UCSD-AML1 (cell line): ENCODE results near the gene MRPS34.

ENCODE experiments used
- DNase-seq: peaks from one replicate; lab custom pipeline; 2025; ENCODE audit not compliant: unreplicated experiment; lab: John Stamatoyannopoulos, UW

MRPS34 gene

DNA sequence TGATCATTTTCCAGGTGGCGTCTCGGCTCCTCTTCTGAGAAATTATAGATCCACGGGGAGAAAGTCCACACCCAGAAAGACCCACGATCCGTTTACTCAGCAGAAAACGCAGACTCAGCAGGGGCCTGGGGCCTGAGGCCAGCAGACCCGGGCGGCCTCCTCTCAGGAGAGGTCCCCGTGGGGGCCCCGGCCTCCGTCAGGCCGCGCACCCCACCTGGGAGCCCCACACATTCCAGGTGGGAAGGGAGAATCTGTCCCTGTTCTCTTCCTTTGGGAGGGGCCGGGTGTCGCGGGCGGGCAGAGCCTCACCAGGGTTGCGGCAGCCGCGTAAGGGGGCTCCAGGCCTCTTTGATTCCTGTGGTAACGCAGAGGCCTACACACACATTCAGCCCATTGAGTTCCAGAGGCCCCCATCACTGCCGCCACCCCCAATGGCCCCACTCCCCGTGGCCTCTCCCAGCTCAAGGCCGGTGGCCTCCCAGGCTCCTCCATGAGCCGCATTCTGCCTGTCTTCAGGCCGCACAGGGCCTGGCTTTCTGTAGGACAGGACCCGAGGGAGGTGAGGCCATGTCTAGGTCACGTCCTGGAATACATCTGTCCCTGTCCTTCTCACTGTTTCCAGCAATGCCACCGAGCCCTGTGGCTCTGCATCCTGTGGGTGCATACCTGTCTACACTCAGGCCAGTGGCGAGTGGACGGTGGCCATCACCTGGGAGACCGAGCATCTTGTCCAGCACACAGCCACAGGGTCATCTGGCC is 22.2 kb upstream of the MRPS34 start:
- no peak for DNase-seq

DNA sequence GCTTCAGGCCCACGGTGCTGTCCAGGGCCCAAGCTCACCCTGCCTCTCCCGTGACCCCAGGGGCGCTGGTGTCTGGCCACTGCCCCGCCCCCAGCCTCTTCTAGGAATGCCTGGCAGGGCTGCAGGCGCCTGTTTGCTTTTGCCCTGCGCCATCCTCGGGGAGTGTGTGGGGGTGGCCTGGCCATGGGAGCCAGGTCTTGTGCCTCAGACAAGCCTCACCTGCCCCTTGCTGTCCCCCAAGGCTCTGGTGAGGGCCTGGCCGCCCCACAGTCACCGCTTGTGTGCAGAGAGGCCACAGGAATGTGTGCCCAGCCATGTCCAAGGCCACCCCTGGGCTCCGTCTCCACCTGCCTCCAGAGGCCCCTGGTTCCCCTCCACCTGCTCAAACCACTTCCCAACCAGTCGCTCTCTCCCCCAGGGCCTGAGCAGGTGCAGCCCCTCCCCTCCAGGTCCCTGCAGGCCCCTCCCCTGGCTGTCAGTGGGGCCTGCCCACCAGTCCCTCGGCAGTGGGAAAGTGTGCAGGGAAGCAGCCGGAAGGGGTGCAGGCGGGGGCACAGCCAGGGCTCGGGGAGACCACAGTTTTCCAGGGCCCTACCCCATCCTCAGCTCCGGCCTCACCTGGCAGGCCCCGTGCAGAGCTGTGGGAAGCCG is 21.4 kb upstream of the MRPS34 start:
- DNase-seq: no peak

DNA sequence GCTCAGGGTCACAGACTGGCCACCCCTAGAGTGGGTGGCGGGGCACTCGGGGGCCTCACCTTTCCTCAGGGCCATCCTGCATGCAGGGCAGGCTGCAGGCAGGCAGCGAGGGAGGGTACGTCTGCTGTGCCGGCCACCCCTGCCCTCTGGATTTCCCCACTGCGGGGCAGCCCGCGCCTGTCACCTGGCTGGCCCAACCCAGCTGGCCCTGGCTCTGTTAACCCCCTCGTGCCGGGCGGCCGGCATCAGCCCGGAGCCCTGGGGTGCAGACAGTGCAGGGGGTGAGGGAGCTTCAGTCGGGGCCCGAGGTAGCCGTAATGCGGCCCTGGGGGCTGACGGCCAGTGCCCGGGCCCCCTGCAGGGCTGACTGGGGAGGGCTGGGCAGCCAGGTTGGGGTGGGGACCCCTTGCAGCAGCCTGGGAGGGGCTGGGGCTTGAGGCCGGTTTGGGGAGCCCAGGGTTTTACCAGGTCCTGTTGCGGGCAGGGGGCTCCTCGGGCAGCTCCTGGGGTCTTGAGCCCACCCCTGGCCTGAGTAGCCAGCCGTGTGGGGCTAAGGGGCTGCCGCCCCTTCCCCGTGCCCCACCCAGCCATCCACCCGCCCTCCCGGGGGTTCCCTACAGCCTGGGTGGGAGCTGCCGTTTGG is 20.8 kb upstream of the MRPS34 start, which contains the start of gene IGFALS:
Gene IGFALS, minus strand, starts transcription at position 128 of the 643 bp plus-strand sequence. Its CDS starts 53 bp downstream, at position 75.
- no peak for DNase-seq

DNA sequence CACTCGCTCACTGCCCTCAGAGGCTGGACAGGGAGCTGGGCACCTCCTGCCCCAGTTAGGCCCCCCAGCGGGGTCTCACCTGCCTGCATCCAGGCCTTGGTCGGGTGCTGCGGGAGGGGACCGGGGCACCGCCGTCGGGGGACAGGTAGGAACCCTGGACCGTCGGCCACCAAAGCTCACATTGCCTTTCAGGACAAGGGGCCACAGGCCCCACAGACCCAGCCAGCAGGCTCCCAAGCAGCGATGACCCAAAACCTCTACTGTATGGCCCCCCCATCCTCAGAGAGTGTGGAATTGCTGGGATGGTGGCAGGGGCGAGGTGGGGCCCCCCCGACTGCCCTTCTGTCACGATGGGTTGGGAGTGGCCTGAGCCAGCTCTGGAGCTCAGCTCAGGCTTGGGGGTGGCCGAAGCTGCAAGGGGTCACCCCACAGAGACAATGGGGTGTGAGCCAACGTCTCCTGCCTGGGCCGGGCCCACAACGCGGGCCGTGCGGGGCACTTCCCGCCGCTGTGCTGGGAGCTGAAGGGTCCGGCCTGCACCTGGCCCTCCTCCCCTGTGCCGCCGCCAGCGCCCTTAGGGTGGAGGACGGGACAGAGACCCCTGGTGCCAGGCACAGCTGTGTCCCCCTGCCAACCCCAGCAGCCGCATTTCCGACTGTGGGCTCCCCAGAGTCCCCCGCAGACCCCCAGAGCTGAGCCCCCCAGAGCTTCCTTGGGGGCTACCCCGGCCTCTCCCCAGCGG is 20.1 kb upstream of the MRPS34 start:
- no peak for DNase-seq

DNA sequence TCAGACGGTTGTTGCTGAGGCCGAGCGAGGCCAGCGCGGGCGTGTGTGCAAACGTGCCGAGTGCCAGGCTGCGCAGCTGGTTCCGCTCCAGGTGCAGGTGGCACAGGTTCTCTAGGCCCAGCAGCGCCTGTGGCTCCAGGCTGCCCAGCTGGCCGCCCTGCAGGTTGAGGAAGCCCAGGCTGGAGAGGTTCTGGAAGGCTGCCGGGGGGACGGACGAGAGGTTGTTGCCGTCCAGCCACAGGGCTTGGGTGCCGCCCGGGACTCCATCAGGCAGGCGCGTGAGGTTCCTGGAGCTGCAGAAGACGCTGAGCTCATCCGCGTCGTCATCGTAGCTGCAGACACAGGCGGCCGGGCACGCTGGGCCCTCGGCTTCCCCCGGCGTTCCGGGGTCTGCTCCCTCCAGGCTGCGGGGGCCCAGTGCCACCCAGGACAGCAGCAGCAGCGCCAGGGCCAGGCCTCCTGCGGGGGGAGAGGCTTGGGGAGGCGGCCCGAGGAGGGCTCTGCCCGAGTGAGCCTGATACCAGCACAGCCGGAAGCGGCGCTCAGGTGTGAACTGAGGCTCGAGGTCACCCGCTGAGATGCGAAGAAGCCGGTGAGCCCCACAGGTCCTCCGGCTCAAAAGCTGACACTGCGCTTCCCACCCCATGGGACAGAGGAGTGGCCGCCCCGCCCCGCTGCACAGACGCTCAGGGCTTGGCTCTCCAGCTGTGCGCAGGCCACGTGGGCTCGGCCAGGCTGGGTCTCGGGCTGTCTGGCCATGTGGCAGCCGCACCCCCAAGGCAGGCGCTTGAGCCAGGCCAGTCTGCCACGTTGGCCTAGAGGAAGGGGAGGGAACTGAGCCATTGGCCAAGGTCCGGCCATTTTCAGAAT is 19.2 kb upstream of the MRPS34 start:
- no peak for DNase-seq

DNA sequence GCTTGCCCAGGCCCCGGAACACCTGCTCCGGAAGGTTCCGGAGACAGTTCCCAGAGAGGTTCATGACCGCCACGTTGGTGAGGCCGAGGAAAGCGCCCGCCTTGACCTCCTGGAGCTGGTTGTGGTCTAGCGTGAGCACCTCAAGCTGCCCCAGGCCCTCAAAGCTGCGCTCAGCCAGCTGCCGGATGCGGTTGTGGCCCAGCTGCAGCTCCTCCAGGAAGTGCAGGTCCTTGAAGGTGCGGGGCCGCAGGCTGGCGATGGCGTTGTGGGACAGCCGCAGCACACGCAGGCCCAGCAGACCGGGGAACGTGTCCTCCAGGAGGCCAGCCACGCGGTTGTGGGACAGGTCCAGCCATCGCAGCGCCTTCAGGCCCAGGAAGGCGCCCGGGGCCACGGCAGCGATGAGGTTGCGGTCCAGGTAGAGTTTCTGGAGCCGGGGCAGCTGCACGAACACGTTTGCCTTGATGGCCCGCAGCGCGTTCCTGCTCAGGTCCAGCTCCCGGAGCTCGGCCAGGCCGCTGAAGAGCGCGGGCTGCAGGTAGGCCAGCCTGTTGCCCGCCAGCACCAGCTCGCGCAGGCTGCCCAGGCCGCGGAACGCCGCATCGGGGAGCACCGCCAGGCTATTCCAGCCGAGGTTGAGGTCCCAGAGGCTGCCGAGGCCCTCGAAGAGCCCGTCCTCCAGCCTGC is 18.5 kb upstream of the MRPS34 start:
- DNase-seq: no peak

DNA sequence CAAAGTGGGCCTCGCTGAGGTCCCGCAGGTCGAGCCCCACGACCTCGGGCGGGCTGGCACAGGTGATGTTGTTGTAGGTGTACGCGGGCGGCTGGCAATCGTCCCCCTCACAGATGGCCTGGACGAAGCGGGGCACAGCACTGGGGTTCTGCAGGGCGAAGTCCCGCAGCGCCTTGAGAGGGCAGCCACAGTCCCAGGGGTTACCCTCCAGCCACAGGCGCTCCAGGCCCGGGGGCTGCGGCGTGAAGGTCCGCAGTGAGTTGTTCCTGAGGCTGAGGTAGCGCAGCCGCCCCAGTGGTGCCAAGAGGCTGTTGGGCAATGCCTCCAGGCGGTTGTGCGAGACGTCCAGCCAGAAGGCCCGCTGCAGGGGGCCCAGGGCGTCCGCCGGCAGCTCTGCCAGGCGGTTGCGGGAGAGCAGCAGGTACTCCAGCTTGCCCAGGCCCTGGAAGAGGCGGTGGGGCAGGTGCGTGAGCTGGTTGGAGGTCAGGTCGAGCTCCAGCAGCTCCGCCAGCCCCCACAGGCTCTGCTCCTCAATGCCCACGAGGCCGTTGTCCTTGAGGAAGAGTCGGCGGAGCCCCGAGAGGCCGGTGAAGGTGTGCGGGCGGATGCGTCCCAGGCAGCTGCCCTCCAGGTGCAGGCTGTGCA is 17.8 kb upstream of the MRPS34 start:
- no peak for DNase-seq

DNA sequence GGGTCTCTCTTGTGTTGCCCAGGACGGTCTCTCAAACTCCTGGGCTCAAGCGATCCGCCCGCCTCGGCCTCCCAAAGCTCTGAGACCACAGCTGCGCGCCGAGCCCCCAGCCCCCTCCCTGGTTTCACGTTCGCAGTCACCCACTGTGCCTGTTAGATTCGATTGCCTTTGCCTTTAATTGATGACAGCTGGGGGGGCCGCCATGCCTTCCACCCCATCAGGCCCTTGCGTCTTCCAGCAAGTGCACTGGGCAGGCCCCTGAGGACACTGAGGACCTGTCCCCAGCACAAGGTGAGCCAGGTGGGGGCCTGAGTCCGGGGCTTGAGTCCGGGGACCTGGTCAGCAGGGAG is 17.3 kb upstream of the MRPS34 start:
- DNase-seq: no peak

DNA sequence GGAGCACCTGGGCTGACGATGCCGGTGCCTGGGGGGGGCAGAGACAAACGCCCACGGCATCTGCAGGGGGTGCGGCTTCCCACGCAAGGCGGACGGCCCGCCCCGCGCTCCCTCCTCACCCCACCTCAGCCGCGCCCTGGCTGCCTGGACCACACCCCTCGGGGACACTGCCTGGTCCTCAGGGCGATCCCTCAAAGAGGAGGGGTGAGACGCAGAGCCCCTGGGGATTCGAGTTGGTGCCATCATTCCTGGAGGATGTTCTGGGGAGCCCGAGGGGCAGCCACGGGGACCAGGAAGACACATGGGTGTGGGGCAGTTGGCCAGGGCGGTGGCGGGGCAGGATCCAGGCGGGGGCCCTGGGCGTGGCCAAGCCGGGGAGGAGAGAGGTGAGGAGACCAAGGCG is 16.7 kb upstream of the MRPS34 start:
- no peak for DNase-seq

DNA sequence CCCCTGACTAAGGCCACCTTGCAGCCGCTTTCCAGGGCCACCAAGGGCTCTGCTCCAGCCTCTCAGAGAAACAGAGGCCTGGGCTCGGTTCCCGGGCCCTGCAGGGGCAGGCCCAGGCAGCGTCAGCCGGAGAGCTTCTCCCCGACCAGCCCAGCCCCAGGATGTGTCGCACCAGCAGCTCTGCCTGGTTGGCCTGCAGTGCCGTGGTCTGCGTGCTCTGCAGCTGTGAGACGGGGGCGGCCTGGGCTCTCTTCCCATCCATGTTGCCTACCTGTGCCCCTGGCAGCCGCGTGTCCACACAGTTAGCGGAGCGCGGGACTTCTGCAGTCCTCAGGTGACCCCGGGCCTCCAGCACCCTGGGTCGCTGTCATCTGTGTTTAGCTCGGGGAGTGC is 15.8 kb upstream of the MRPS34 start:
- DNase-seq: no peak

DNA sequence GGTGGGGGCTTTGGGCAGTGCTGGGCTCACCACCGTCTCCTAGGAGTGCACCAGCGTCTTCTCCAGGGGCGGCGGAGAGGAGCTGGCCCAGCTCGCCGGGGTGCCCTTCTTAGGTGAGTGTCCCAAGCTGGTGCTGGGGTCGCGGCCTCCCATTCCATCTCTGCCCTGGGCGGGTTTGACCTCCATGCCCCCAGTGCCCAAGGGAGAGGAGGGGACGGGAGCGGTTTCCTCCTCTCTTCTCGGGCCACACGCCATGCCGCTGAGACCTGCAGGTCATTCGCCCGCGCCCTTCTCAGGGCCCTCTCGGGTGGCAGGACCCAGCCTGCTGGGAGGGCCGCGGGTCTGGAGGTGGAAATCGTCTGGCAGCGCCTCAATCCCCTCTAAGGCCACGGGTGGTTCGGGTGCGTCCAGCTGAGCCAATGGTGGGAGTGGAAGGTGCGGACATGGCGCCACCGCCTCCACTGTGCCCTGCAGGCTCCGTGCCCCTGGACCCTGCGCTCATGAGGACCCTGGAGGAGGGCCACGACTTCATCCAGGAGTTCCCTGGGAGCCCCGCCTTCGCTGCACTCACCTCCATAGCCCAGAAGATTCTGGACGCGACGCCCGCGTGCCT is 15.3 kb upstream of the MRPS34 start:
- DNase-seq: no peak

DNA sequence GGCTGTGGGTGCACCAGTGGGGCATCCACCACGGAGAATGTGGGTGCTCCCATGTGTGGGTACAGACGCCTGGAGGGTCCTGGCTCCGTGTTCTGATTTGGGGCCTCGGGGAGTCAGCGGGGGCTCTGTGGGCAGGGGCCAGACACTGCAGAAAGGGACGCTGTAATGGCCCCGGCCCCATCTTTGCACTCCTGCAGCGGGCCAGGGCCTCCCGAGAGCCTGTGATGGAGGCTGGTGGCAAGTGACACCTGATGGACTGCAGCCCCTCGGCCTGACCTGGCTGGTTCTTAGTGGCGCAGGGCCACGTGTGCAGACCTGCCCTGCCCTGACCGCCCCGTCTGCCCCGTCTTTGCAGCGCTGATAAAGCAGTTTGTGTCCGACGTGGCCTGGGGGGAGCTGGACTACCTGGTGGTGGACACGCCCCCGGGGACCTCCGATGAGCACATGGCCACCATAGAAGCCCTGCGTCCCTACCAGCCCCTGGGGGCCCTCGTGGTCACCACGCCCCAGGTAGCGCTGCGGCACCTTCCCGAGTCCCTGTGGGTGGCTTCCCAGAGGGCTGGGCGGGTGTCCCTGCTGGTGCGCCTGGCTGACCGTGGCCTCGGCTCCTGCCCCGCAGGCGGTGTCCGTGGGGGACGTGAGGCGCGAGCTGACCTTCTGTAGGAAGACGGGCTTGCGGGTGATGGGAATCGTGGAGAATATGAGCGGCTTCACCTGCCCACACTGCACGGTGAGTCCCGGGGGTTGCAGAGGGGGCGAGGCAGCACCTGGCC is 14.6 kb upstream of the MRPS34 start:
- no peak for DNase-seq

DNA sequence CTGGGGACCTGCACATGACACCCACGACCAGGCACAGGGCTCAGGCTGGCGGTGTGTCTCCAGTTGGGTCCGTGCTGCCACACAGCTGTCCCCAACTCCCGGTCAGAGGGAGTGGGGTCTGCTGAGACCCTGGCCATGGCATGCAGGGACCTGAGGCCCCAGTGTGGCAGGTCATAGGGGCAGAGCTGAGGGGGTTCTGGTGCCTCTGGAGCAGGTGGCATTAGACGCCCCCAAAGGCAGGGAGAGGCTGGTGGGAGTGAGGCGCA is 14.1 kb upstream of the MRPS34 start:
- DNase-seq: no peak

DNA sequence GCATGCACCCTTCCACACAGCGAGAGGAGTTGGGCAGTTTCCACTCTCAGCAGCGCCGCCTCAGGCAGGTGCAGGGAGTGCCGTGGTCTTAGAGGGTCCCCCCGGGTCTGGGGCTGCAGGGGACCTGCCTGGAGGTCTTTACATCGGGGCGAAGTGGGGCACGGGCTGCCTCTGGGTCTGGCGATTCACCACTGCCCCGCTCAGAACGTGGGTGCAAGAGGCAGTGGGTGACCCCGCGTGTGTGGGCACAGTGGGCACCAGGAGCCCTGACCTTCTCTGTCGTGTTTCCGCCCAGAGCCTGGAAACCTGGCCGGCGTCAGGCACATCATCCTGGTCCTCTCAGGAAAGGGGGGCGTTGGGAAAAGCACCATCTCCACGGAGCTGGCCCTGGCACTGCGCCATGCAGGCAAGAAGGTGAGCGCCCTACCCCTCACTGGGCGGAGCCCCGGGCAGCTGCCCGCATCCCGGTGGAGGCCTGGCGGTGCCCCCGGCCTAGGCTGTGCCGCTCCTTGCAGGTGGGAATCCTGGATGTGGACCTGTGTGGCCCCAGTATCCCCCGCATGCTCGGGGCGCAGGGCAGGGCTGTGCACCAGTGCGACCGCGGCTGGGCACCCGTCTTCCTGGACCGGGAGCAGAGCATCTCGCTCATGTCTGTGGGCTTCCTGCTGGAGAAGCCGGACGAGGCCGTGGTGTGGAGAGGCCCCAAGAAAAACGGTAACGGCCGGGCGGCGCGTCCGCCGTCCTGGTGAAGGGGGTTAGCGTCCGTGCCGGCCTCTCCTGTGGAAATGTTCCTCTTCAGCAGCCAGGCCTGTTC is 13.5 kb upstream of the MRPS34 start:
- DNase-seq: no peak

DNA sequence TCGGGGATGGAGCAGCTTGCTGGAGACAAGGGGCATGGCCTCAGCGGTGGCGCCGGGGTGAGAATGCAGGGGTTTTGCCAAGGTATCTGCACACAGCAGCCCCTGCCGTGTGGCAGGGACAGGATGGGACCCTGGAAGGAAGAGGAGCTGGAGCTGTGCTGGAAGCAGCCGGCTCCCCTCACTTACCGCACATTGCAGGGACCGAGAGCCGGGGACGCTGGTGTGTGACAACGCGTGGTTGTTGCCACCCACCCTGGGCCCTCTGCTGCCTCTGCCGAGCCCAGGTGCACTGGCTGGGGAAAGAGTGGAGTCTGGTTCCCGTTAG is 12.9 kb upstream of the MRPS34 start:
- no peak for DNase-seq

DNA sequence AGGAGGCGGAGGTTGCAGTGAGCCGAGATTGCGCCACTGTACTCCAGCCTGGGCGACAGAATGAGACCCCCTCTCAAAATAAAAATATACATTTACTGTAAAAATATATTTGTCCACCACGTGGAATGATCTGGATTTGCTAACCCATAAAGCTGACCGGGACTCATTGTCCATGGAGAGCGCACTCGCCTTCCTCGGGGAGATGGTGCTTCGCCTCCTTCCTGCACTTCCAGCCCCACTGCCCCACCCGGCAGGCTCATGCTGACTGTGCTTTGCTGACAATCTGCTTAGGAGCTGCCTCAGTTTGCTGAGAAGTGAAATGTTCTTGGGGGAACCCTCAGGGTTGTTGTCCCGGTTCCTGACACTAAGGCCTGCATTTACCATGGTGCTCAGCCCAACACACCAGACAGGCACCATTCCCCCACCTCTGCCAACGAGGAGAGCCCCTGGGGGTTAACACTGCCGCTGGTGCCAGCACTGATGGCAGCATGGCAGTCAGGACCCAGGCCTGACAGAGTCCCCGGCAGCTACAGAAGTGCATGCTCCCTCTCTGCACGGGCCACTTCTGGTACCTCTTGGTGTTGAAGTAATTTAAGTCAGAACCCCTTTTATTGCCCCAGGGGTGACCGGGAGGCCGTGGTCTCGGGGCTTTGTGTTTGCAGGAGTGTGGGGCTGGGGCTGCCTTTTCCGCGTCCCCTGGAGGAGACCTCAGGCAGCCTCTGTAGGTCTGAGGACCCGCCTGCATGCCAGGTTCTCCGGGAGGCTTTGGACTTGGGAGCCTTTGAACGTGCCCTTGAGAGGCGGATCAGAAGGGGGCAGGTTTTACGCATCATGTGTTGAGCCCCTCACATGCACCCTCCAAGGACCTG is 12.3 kb upstream of the MRPS34 start:
- no peak for DNase-seq
